ENCODE data around the gene PLXNB3.
"Not testable (repeated sequence)": the region's sequence is repeated elsewhere in the genome, so short reads cannot be mapped to it uniquely, and the experiment has no call there.

Gene PLXNB3

DNA sequence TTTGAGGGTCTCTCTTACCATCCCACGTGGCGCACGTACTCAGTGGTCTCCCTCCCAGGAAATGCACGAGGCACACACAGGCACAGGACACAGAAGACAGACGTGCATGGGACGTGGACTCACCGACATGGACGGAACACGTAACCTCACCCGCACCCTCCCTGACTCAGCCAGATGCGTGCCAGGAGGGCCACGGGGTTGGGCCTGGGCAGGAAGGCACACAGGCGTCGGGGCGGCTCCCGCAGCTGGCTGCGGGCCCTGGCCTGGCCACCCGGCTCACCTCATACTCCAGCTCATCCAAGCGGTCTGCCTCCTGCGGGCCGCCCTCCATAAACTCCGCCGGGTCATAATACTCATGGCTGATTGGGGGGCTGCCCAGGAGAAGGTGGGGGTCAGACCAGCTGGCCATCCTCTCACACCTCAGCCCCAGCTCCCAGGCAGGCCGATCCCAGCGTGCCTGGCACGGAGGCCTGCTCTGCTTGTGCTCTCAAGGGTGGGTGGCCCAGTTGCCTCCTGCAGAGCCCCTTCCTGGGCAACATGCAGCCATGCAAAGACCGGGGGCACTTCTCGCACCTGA, 43.0 kb downstream of the PLXNB3 start:
- intact Hi-C loops (cut with micrococcal nuclease): no loop called here
- Mint-ChIP-seq H3K36me3 (ENCODE audit: low read depth) (no peaks in the 10 kb centered on the region), H3K27me3 (peaks cover 28% of the 10 kb centered on the region), H3K4me1 (ENCODE audit: low read depth) (no peaks in the 10 kb centered on the region), H3K4me3 (no peak overlapping the region), H3K27ac (no peak overlapping the region), H3K9me3 (no peaks in the 10 kb centered on the region)

DNA sequence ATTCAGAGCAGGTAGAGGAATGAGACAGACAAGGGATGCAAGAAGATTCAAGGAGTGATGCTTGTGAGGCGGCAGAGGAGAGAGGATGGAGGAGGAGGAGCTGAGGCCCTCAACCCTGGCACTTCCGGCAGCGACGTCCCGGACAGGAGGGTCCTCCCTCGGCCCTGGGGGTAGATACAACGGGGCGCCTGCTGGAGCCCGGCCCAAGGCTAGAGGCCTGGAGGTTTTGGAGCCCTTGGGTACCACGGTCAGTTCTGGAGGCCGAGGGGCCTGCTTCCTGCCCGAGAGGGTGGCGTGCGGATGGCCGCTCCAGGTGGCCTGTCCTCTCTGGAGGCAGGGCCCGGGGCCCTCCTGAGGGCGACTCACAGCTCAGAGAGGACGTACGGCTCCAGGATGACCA, 43.9 kb downstream of the PLXNB3 start:
- Mint-ChIP-seq H3K27me3 (peaks cover 23% of the 10 kb centered on the region), H3K4me1 (ENCODE audit: low read depth) (no peaks in the 10 kb centered on the region), H3K9me3 (no peaks in the 10 kb centered on the region), H3K36me3 (ENCODE audit: low read depth) (no peaks in the 10 kb centered on the region), H3K4me3 (no peak overlapping the region), H3K27ac (no peak overlapping the region)
- intact Hi-C loops (cut with micrococcal nuclease): no loop called here

- Mint-ChIP-seq H3K36me3 (ENCODE audit: low read depth) (no peaks in the 10 kb centered on the region), H3K9me3 (no peaks in the 10 kb centered on the region), H3K27me3 (peaks cover 31% of the 10 kb centered on the region), H3K27ac (no peak overlapping the region), H3K4me1 (ENCODE audit: low read depth) (peaks cover 16% of the 10 kb centered on the region), H3K4me3 (no peak overlapping the region)
- intact Hi-C loops (cut with micrococcal nuclease): no loop called here
Observed at GRCh38 chrX:153812220-153812619, 48.2 kb downstream of the PLXNB3 start.

GRCh38 chrX:153813161-153813560, 49.1 kb downstream of the PLXNB3 start:
- Mint-ChIP-seq H3K27ac (no peak overlapping the region), H3K27me3 (peaks cover 40% of the 10 kb centered on the region), H3K36me3 (ENCODE audit: low read depth) (no peaks in the 10 kb centered on the region), H3K9me3 (no peaks in the 10 kb centered on the region), H3K4me3 (no peak overlapping the region), H3K4me1 (ENCODE audit: low read depth) (peaks cover 16% of the 10 kb centered on the region)
- intact Hi-C loops (cut with micrococcal nuclease): no loop called here

DNA sequence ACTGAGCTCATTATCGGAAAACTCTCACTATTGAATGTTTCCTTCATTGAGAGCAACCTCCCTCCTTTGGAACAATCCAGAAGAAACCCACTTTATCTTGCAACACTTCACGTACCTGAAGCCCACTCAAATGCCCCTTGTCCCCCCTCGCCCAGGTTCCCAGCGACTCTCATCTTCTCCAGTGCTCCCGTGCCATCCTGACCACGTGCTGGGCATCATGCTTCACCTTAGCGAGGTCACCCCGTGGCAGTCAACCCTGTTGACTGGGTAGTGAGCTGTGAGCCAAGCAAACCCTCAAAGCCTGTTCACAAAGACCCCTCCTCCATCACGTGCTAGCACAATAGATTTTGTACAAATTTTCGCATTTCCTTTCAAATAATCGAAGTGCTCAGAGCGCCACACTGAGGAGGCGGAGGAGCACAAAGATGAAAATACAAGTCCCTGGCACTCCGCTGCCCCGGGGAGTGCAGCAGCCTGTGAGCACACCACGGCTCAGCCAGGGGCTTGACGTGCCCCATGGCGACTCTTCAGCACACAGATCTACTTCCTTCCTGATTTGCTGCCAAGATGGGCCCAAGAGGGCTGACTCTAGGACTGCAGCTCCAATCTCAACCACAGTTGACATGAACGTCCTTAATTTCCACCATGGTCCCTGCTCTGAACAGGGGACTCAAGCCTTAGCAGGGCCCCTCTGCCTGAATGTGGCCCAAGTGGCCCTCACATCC, 50.7 kb downstream of the PLXNB3 start:
- no peak overlapping the region for H3K27ac Mint-ChIP-seq
- no peaks in the 10 kb centered on the region for H3K36me3 Mint-ChIP-seq (ENCODE audit: low read depth)
- peaks cover 51% of the 10 kb centered on the region for H3K27me3 Mint-ChIP-seq
- H3K4me3 Mint-ChIP-seq: no peak overlapping the region
- intact Hi-C loops (cut with micrococcal nuclease): no loop called here
- H3K4me1 Mint-ChIP-seq (ENCODE audit: low read depth): peaks cover 16% of the 10 kb centered on the region
- H3K9me3 Mint-ChIP-seq: no peaks in the 10 kb centered on the region

DNA sequence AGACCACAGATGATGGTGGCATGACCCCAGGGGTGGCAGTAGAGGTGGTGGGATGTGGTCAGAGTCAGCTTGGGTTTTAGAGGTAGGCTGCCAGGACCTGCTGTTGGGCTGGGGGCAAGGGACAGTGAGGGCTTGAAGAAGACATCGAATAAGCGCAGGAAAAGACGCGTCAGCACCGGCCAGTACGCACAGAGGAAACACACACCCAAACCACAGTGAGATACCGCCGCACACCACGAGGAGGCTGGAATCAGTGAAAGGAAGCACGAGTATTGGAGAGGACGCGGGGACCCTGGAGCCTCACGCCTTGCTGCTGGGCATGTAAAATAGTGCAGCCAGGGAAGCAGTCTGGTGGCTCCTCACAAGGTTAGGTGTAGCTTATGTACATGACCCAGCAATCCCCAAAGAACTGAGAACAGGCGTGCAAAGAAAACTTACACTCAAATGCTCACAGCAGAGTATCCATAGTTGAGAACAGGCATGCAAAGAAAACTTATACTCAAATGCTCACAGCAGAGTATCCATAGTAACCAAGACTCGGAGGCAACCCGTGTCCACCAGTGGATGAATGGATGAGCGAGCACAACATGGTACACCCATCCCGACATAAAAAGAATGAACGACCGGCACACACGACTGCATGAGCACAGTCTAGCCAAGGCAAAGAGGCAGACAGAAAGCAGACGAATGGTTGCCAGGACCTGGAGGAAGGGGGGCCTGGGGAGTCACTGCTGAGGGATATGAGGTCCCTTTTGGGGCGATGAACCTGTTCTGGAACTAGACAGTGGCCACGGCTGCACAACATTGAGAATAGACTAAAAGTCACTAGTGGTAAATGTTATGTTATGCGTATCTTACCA, 53.0 kb downstream of the PLXNB3 start:
- H3K4me1 Mint-ChIP-seq (ENCODE audit: low read depth): peaks cover 16% of the 10 kb centered on the region
- no peak overlapping the region for H3K4me3 Mint-ChIP-seq
- peaks cover 62% of the 10 kb centered on the region for H3K27me3 Mint-ChIP-seq
- no peaks in the 10 kb centered on the region for H3K36me3 Mint-ChIP-seq (ENCODE audit: low read depth)
- H3K9me3 Mint-ChIP-seq: no peaks in the 10 kb centered on the region
- H3K27ac Mint-ChIP-seq: no peak overlapping the region
- intact Hi-C loops (cut with micrococcal nuclease): no loop called here

DNA sequence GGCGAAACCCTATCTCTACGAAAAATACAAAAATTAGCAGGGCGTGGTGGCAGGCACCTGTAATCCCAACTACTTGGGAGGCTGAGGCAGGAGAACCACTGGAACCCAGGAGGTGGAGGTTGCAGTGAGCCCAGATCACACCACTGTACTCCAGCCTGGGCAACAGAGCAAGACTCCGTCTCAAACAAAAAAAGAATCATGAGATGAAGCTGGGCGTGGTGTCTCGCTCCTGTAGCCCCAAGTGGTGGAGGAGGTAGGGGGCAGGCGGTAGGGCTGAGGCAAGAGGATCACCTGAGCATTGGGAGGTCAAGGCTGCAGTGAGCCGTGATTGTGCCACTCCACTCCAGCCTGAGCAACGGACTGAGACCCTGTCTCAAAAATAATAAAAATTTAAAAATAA, 54.0 kb downstream of the PLXNB3 start:
- intact Hi-C loops (cut with micrococcal nuclease); H3K9me3 Mint-ChIP-seq; H3K4me3 Mint-ChIP-seq; H3K27ac Mint-ChIP-seq; H3K36me3 Mint-ChIP-seq (ENCODE audit: low read depth): not testable (repeated sequence)
- Mint-ChIP-seq H3K4me1 (ENCODE audit: low read depth) (peaks cover 16% of the 10 kb centered on the region), H3K27me3 (peaks cover 65% of the 10 kb centered on the region)

DNA sequence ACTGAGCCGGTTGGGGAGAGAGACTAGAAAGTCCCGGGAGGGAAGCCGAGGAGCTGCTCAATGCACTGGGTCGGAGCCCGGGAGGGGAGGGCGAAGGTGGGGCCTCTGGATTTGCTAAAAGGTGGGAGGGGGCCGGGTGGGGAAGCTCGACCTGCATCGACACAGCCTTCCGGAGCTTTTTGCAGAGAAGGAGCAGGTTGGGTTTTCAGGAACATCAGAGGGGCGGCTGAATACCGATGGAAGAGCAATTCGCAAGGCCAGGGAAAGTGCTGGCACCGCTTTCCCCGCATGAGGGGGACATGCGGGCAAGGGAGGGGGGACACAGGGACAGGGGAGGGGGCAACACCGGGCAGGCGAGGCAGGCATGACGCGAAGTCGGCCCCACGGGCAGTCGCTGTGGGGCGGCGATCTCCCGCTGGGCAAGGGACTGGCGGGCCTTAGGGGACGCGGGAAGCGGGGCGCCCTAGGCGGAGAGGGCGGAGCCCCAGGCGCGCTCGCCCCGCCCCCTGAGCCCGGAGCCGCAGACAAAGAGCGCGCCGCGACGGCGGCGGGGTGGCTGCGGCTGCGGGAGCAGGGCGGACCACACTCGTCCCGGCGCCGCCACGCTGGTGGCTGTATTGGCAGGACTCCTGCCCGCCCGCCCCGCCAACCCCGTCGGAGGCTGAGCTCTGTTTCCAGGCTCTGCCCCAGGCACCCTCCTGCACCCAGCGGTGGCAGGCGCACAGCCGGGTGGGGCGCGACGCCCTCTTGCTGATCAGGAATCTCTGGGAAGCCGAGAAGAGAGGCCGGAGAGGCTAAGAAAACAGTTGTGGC, 54.7 kb downstream of the PLXNB3 start:
- Mint-ChIP-seq H3K27me3 (peaks cover 69% of the 10 kb centered on the region), H3K4me3 (peak overlapping the region; percentile 37), H3K27ac (no peak overlapping the region), H3K9me3 (no peaks in the 10 kb centered on the region), H3K36me3 (ENCODE audit: low read depth) (no peaks in the 10 kb centered on the region), H3K4me1 (ENCODE audit: low read depth) (peaks cover 16% of the 10 kb centered on the region)
- intact Hi-C loops (cut with micrococcal nuclease): no loop called here

GRCh38 chrX:153819384-153820040, 55.5 kb downstream of the PLXNB3 start:
- H3K27ac Mint-ChIP-seq: no peak overlapping the region
- H3K4me3 Mint-ChIP-seq: peak overlapping the region; percentile 37
- no peaks in the 10 kb centered on the region for H3K9me3 Mint-ChIP-seq
- H3K4me1 Mint-ChIP-seq (ENCODE audit: low read depth): peaks cover 16% of the 10 kb centered on the region
- intact Hi-C loops (cut with micrococcal nuclease): no loop called here
- no peaks in the 10 kb centered on the region for H3K36me3 Mint-ChIP-seq (ENCODE audit: low read depth)
- H3K27me3 Mint-ChIP-seq: peaks cover 76% of the 10 kb centered on the region

GRCh38 chrX:153820601-153821000, 56.6 kb downstream of the PLXNB3 start:
- H3K4me3 Mint-ChIP-seq: no peak overlapping the region
- H3K4me1 Mint-ChIP-seq (ENCODE audit: low read depth): peaks cover 8% of the 10 kb centered on the region
- H3K27ac Mint-ChIP-seq: no peak overlapping the region
- peaks cover 81% of the 10 kb centered on the region for H3K27me3 Mint-ChIP-seq
- no peaks in the 10 kb centered on the region for H3K36me3 Mint-ChIP-seq (ENCODE audit: low read depth)
- no peaks in the 10 kb centered on the region for H3K9me3 Mint-ChIP-seq
- intact Hi-C loops (cut with micrococcal nuclease): no loop called here

DNA sequence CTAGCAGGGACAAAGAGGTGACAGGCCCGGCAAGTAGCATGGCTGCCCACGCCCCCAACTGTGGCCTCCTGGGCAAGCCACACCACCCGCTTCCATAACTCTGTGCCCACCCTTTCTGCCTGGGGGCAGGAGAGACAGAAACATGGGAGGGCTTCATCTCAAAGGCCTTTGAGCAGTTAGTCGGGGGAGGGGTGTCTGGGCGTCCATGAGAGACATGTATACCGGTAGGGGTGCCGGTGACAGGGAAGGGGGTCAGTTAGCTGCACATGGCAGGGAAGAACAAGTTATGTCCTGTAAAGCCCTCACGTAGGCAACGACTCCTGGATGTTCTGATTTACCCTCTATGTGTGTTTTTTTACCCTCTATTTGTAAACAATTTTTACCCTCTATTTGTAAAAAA, 57.0 kb downstream of the PLXNB3 start:
- H3K4me3 Mint-ChIP-seq: no peak overlapping the region

DNA sequence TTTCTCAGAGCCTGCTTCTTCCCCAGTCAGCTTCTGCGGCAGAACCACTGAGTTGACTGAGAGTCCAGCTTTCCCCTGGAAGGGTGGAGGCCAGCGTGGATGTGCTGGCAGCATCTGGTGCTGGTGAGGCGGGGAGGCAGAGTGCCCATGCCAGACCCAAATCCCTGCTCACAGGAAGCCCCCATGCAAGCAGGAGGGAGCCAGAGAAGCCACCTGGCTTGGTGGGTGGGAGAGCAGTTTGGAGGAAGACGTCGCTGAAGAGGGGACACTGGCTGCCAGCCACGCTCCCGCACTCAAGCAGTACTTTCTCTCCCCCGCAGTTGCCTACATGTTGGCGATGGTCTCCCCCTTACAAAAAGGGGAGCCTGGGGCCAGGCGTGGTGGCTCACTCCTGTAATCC, 60.3 kb downstream of the PLXNB3 start:
- Mint-ChIP-seq H3K9me3 (no peaks in the 10 kb centered on the region), H3K4me1 (ENCODE audit: low read depth) (peaks cover 4% of the 10 kb centered on the region), H3K27me3 (peaks cover 87% of the 10 kb centered on the region), H3K27ac (no peak overlapping the region), H3K4me3 (no peak overlapping the region), H3K36me3 (ENCODE audit: low read depth) (no peaks in the 10 kb centered on the region)
- intact Hi-C loops (cut with micrococcal nuclease): no loop called here

More for the DNA sequence above, 57.0 kb downstream of the PLXNB3 start:
- no peak overlapping the region for H3K27ac Mint-ChIP-seq
- peaks cover 86% of the 10 kb centered on the region for H3K27me3 Mint-ChIP-seq
- H3K9me3 Mint-ChIP-seq: no peaks in the 10 kb centered on the region
- intact Hi-C loops (cut with micrococcal nuclease): no loop called here
- no peaks in the 10 kb centered on the region for H3K36me3 Mint-ChIP-seq (ENCODE audit: low read depth)
- H3K4me1 Mint-ChIP-seq (ENCODE audit: low read depth): peaks cover 8% of the 10 kb centered on the region

- Mint-ChIP-seq H3K27ac (no peak overlapping the region), H3K9me3 (no peaks in the 10 kb centered on the region), H3K36me3 (ENCODE audit: low read depth) (no peaks in the 10 kb centered on the region), H3K4me3 (no peak overlapping the region), H3K27me3 (peaks cover 83% of the 10 kb centered on the region), H3K4me1 (ENCODE audit: low read depth) (peaks cover 4% of the 10 kb centered on the region)
- intact Hi-C loops (cut with micrococcal nuclease): no loop called here
Observed at GRCh38 chrX:153825042-153825441, 61.0 kb downstream of the PLXNB3 start.
